Skin of body (tissue), 2 donors: ENCODE data around the gene REP15. TPM values are rescaled to one million over a fixed set of nuclear protein-coding genes. Genes with fewer than 3 reads are reported as not detected.
"Not testable (repeated sequence)": the region's sequence is repeated elsewhere in the genome, so short reads cannot be mapped to it uniquely, and the experiment has no call there.

Experiments
- DNase-seq: peaks from one replicate; lab custom pipeline; 2025; lab: John Stamatoyannopoulos, UW
- total RNA-seq: library from RNA; depleted of rRNA; stranded (reverse); fragments of >200 nt; gene quantifications from one replicate; pipeline ENCODE4 v1.2.3, GENCODE V29; 2014

REP15 gene
- 0.79 TPM for total RNA-seq

- no peak for DNase-seq
Measured at GRCh38 chr12:27696293-27696652, at the start of gene REP15. Gene REP15, plus strand, starts transcription at chr12:27696447. Its CDS starts 116 bp downstream, at chr12:27696563.

GRCh38 chr12:27650011-27650410, 46.2 kb upstream of the REP15 start:
- DNase-seq = no peak

GRCh38 chr12:27651201-27651600, 45.0 kb upstream of the REP15 start:
- no peak for DNase-seq

- DNase-seq = peak; percentile 67
Measured at GRCh38 chr12:27652174-27652763, 44.0 kb upstream of the REP15 start.

GRCh38 chr12:27653661-27654060, 42.6 kb upstream of the REP15 start:
- no peak for DNase-seq

- not testable (repeated sequence) for DNase-seq
Measured at GRCh38 chr12:27655476-27655875, 40.8 kb upstream of the REP15 start.

- DNase-seq = no peak
Measured at GRCh38 chr12:27657296-27657695, 39.0 kb upstream of the REP15 start.

GRCh38 chr12:27665704-27666103, 30.5 kb upstream of the REP15 start:
- DNase-seq = no peak

- no peak for DNase-seq
Measured at GRCh38 chr12:27666510-27666909, 29.7 kb upstream of the REP15 start.

GRCh38 chr12:27667540-27667939, 28.7 kb upstream of the REP15 start:
- DNase-seq = no peak

GRCh38 chr12:27672051-27672450, 24.2 kb upstream of the REP15 start:
- no peak for DNase-seq

- peak; percentile 86 for DNase-seq
Measured at GRCh38 chr12:27672643-27673042, 23.6 kb upstream of the REP15 start.

- DNase-seq = peak; percentile 94
Measured at GRCh38 chr12:27673101-27673718, 23.0 kb upstream of the REP15 start.

GRCh38 chr12:27674989-27675388, 21.3 kb upstream of the REP15 start:
- DNase-seq = no peak

GRCh38 chr12:27680619-27681018, 15.6 kb upstream of the REP15 start:
- no peak for DNase-seq

GRCh38 chr12:27682534-27682933, 13.7 kb upstream of the REP15 start:
- DNase-seq = no peak

GRCh38 chr12:27685274-27685673, 11.0 kb upstream of the REP15 start:
- DNase-seq = no peak

GRCh38 chr12:27686147-27686546, 10.1 kb upstream of the REP15 start:
- DNase-seq = no peak

- no peak for DNase-seq
Measured at GRCh38 chr12:27688671-27689070, 7.6 kb upstream of the REP15 start.

- no peak for DNase-seq
Measured at GRCh38 chr12:27689558-27690180, 6.6 kb upstream of the REP15 start.

GRCh38 chr12:27693403-27693802, 2.8 kb upstream of the REP15 start:
- DNase-seq = no peak

- no peak for DNase-seq
Measured at GRCh38 chr12:27695556-27696292, 523 bp upstream of the REP15 start.
